ENCODE measurements around the gene CHSY1.

CHSY1 gene

GRCh38 chr15:101185770-101186169, 66.1 kb downstream of the CHSY1 start:
- no peak for DNase-seq

- DNase-seq = no peak
These were observed 66.5 kb downstream of the CHSY1 start for GRCh38 chr15:101185336-101185735.

- no peak for DNase-seq
These were observed 67.0 kb downstream of the CHSY1 start for GRCh38 chr15:101184830-101185229.

- no peak for DNase-seq
These were observed 67.9 kb downstream of the CHSY1 start for GRCh38 chr15:101183931-101184305.

- no peak for DNase-seq
These were observed 68.5 kb downstream of the CHSY1 start for GRCh38 chr15:101183226-101183930.

DNA sequence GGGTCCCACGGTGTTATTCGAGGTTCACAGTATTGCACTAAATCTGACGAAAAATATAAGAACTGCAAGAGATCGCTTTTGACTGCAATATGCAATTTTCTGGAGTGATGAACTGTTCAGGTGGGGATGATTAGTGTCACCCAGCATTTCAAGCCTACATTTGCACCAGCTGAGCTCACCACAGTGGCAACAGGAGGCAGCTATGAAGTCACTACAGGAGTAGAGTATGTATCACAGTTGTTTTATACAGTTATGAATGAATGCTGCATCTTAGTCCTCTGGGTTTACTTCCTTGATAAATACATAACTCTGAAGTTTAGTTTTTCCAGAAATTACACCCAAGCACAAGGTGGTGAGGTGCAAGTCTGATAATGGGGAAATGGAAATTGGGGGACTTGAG, 69.6 kb downstream of the CHSY1 start:
- no peak for DNase-seq

DNA sequence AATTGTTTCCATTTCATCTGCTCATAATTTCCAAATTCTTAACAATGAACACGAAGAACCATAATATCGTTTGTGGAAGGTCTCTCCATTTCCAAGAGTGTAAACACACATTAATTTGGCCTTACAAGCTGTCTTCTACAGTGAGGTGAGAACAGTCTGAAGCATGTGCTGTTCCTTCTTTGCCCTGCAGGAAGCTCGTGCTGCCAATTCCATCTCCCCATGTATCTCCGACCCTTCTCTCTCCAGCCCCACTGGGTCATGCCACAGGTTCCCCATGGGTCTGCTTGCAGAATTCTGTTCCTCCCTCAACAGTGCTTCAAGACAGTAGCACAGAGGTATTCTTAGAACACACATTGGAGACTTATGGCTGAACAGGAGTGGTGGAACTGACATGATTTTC, 70.5 kb downstream of the CHSY1 start:
- DNase-seq = no peak

DNA sequence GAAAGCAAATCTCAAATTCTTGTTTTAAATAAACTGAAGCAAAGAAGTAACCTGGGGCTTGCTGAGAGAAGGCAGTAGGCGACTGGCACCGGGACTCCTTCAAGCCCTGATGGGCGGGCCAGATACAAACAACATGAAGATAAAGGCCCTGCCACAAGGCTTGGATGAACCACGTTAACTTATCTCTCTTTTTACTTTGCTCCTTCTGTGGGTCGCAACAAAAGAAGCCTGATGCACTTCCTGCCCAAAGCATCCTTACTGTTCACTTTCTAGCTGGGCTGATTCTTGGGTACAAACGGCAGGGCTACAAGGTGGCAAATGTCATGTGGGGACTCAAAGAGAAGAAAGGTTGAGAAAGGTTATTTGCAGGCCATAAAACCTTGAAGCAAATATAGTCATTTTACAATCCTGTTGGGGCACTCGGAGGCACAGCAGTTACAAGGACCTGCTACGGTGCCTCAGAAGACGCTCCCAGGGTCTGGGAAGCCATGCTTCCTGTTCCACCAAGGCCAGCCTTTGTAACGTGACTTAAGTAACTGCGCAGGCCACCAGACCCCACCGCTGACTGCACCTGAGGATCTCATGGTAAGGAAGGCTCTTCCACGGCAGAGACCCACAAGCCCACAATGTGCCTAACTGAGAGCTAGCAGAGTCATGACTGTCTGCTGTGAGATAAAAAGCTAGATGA, 71.1 kb downstream of the CHSY1 start:
- no peak for DNase-seq

DNA sequence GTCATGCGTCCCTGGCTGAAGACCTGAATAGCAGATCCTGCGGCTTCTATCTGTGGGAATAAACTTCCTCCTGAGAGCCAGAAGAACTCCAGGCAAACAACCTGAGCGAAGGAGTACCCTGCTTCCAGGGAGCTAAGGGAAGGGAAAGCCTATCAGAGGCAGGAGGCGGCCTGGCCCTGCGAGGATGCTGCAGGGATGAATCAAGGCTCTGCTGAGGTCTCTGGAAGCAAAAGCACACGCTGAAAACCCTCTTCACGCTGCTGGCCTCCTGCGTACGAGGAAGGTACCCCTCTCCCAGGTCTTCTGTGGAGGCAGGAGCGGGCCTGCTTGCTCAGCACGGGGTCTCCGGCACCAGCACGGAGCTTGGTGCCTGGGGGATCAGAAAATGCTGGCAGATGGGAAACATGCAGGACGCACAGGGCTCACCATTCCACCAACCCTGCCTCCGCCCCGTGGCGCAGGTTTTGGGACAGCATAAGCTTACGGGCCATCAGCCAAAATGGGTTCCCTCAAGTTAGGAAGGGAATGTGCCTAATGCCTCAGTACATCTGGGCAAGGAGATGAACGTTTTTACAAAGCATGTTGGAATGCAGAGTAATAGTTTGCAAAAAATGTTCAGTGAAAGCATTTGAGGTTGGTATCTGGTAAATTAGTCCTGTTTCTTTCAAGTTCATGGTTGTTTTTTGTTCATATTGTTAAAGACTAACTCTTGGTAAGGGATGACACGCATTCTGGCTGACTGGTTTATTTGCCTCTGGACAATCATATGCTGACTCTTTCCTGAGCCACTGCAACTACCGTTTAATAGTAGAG, 72.3 kb downstream of the CHSY1 start:
- DNase-seq = no peak

GRCh38 chr15:101178931-101179330, 72.9 kb downstream of the CHSY1 start:
- no peak for DNase-seq

GRCh38 chr15:101178479-101178878, 73.4 kb downstream of the CHSY1 start:
- no peak for DNase-seq

GRCh38 chr15:101177866-101178265, 74.0 kb downstream of the CHSY1 start:
- no peak for DNase-seq

GRCh38 chr15:101176625-101177024, 75.2 kb downstream of the CHSY1 start:
- DNase-seq = no peak

GRCh38 chr15:101175401-101175800, 76.4 kb downstream of the CHSY1 start:
- DNase-seq = no peak

GRCh38 chr15:101174152-101174920, 77.5 kb downstream of the CHSY1 start:
- DNase-seq = no peak

DNA sequence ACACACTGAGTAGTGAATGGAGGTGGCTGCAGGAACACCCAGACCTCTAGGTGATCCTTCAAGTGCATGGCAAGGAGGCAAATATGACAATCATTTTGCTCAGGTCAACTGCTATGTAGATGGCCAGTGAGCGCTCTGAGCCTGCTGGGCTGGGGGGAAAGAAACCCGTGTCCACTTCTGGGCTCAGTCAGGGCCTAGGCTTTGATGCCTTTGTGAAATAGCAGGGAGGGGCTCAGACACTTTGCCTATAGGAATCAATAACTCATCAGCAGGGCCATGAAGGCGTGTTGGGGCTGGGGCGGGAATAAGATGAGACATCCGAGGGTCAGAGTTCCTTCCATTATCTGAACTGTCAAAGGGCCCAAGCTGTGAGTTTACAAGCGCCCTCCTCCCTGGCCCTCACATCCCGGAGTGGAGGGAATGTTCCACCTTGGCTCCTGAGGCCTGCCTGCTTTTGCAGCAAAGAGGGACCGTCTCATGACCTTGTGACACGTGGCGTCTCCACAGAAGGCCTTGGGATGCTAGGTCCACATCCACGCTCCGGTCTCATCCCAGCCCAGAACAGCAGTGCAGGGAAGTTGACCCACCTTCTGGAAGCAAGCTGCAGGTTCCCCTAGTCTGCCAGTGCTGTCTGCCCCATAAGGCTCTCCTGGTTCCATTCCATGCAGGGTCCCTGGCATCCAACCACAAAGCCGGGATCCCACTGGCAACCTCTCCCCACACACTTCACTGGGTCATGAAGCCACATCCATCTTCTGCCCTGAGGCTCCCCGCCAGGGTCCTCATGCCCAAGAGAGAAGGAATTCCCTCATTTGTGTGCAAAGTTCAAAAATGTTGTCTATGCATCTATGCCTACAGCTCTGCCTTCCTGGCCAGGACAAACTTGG, 78.4 kb downstream of the CHSY1 start:
- DNase-seq = no peak

- DNase-seq = no peak
These were observed 79.3 kb downstream of the CHSY1 start for GRCh38 chr15:101172501-101173071.

DNA sequence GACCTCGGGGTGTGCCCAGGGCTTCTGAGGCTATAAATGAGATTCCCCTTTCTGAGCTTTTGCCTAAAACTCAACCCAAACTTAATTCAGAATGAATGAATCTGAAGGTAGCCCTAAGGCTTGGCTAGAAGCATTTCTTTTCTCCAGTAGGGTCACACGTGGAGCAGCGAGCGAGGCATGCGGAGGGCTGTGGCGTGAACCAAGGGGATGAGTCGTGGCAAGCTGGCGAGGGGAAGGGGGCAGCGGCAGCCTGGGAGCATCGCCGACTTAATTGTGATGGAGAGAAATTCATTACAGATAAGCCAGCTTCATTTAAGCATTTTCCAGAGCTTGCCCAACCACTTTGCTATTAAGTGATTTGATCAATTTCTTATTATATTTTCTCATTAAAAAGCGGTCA, 79.9 kb downstream of the CHSY1 start:
- no peak for DNase-seq

GRCh38 chr15:101170568-101171350, 81.1 kb downstream of the CHSY1 start:
- no peak for DNase-seq

DNA sequence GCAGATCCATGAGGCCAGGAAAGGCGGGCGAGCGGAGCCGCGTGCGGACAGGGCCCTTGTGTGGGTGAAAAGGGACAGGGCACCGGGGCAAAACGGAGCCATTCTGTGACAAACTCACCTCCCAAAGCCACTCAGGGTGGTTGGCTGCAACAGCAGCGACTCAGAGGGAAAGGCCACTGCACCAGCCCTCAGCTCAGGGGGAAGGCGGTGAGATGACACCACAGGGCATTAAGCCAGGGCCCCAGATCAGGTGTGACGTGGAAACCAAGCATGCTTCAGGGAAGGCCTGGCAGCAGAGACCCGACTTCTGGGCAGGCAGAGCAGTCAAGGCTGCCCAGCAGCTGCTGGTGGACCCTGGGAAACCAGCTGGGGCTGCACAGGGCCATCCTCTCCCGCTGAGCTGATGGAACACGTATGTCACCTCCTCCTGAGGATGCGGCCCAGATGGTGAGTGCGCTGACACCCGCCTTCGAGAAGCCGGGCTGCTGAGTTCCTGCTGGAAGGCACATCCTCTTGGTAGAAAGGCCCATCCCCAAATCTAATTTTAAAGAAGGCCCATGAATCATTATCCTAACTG, 82.3 kb downstream of the CHSY1 start:
- no peak for DNase-seq

Measured in activated CD8-positive, alpha-beta memory T cell treated with anti-CD3 and anti-CD28 coated beads, Interleukin-2, amount 50 U/mL, for 4 hours (primary cell).